ENCODE measurements around the gene DACT2.
"Not testable (repeated sequence)": the region's sequence is repeated elsewhere in the genome, so short reads cannot be mapped to it uniquely, and the experiment has no call there.

The DACT2 gene

GRCh38 chr6:168319279-168320111 is at the start of gene DACT2:
Gene DACT2, minus strand, starts transcription at chr6:168319777. Its CDS starts 144 bp downstream, at chr6:168319633.
- DNase-seq (ENCODE audit: low read depth in 2 of 2, low spot score in 1 of 2), result no peak

DNA sequence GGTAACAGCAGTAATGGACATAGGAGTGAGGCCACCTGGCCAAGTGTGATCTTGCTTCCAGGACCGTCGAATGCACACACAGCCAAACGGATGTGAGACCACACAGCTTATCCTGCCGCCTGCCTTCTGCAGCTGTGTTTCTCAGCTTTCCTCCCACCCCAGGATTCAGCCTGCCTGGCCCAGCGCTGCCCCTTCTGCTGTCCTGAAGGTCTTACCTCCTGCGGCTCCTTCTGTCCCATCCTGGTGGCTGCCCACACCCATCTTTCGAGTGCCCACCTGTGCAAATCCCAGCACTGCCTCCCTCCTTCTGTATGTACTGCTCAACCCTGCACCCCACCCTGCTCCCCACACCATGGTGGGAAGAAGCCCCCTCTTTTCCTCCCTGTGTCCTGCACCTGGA is 49.4 kb upstream of the DACT2 start:
- no peak for DNase-seq (ENCODE audit: low read depth in 2 of 2, low spot score in 1 of 2)

GRCh38 chr6:168368066-168368820 is 48.7 kb upstream of the DACT2 start:
- DNase-seq (ENCODE audit: low read depth in 2 of 2, low spot score in 1 of 2), result no peak

- no peak for DNase-seq (ENCODE audit: low read depth in 2 of 2, low spot score in 1 of 2)
Observed at GRCh38 chr6:168367285-168367751, 47.7 kb upstream of the DACT2 start.

DNA sequence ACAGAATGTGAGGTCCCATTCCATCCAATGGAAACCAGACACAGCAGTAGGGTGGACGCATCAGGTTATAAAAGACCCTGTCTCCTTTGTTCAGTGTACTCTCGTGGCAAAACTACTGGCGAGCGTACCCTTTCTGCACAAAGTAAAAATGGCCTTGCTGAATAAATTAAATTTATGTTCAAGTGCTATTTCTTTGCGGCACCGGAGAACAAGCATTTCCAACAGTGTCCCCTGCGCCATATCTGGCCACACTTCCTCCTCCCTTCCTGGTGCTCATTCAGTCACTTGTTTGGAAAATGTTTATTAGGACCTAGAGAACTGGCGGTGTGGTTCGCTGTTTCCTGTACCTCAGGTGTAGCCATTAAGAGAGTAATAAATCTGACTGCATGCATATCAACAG is 46.9 kb upstream of the DACT2 start:
- DNase-seq (ENCODE audit: low read depth in 2 of 2, low spot score in 1 of 2), result no peak

GRCh38 chr6:168365422-168366165 is 46.0 kb upstream of the DACT2 start:
- DNase-seq (ENCODE audit: low read depth in 2 of 2, low spot score in 1 of 2), result no peak

DNA sequence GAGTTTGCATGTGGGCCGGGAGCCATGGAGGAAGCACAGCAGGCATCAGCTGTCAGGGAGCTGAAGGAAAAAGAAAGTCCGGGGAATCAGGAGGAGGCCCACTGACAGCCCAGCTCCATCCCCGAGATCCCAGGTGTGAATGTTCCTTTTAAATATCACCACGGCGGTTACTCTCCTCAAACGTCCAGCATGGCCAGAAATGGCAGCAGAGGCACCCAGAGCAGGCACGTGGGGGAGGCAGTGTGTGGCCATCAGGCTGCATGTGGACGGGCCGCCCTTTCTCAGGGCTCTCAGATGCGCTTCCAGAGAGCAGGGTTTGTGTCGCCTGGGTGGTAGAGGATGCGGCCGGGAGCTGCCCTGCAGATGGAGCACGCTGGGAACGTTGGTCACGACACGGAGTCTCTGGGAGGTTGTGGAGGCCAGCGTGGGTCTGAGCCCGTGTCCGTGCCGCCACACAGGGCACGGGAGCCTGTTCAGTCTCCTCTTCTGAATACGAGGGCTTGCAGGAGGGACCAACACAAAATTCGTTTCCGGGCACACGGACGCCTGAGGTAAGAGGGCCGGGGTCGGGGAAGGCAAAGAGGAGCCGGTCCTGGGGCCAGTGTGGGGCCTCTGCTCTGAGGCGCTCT is 45.3 kb upstream of the DACT2 start:
- no peak for DNase-seq (ENCODE audit: low read depth in 2 of 2, low spot score in 1 of 2)

DNA sequence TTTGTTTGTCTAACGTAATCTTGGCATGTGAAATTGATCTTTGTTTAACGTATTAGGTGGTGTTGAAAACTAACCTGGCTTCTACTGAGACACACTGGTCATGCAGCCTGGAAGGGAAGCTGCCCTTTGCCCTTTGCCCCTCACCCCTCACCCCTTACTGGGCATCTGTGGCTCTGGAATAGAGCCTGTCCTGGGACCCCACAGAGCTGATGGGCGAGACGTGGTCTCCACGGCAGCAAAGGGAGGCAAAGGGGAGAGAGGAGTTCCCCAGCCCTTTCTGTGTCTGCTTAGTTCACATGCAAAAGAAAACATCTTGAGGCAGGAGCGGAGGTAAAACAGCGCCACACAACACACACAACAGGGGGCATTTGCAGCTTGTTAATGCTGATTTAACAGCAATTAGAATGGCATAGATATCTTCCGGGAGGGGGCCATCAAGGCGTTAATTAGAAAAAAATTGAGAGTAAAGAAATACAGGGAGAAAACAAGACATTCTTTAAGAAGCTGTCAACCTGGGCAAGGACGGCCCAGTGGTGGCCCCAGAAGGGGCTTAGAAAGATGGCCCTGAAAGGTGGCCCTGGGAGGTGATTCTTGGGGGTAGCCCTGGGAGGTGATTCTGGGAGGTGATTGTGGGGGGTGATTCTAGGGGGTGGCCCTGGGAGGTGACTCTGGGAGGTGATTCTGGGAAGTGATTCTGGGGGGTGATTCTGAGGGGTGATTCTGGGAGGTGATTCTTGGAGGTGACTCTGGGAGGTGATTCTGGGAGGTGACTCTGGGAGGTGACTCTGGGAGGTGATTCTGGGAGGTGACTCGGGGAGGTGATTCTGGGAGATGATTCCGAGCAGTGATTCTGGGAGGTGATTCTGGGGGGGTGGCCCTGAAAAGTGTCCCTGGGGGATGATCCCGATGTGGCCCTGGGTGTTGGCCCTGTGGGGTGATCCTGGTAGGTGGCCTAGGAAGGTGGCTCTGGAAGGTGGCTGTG is 44.5 kb upstream of the DACT2 start:
- DNase-seq (ENCODE audit: low read depth in 2 of 2, low spot score in 1 of 2), result no peak

DNA sequence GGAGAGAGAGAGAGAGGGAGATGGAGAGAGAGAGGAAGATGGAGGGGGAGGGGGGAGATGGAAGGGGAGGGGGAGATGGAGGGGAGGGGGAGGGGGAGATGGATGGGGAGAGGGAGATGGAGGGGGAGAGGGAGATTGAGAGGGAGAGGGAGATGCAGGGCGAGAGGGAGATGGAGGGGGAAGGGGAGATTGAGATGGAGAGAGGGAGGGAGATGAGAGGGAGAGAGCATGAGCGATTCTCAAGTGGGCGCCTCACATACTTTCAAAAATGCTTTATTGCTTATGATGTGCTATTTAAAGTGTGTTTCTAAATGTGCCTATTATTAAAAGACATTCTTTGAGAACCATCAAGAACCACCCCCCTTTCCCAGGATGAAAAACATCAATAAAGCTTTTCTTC is 43.7 kb upstream of the DACT2 start:
- DNase-seq (ENCODE audit: low read depth in 2 of 2, low spot score in 1 of 2), result no peak

- no peak for DNase-seq (ENCODE audit: low read depth in 2 of 2, low spot score in 1 of 2)
Observed at GRCh38 chr6:168362276-168362990, 42.9 kb upstream of the DACT2 start.

DNA sequence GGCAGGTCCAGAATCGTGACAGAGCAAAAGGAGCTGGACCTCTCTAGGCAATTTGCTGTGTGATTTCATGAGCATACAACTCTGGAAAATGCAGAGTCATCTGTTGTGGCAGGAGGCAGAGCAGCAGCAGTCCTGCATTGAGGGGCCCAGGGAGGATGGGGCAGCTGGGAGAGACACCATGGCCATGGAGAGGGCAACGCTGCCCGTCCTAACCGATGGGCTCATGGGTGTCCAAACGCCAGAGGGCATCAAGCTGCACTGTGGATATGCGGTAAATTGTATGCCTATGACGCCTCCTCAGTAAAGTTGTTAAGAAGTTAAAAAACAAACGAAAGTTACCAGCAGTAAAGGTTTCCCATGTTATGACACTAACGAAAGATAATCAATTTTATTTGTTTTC is 42.2 kb upstream of the DACT2 start:
- no peak for DNase-seq (ENCODE audit: low read depth in 2 of 2, low spot score in 1 of 2)

GRCh38 chr6:168359794-168360193 is 40.2 kb upstream of the DACT2 start:
- no peak for DNase-seq (ENCODE audit: low read depth in 2 of 2, low spot score in 1 of 2)

DNA sequence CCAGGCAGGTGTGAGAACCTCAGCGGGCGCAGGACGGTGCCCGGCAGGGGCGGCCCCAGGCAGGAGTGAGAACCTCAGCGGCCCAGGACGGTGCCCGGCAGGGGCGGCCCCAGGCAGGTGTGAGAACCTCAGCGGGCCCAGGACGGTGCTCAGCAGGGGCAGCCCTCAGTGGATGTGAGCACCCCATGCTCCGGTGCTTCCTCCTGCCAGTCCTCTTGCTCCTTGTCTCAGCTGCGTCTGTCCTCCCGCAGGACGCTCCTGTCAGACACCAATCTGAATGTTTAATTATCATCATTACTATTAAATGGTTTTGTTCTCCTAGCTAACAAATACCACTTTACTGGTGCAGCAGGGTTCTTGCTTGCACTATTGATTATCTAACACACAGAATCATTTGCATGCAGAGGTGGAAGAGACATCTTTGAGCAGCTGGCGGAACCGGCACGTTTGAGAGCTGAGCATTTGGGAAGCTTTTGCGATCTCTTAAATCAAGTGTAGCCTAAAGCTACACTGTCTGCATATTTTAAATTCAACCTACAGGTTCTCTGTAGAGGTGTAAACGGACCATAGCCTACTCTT is 39.4 kb upstream of the DACT2 start:
- DNase-seq (ENCODE audit: low read depth in 2 of 2, low spot score in 1 of 2), result no peak

DNA sequence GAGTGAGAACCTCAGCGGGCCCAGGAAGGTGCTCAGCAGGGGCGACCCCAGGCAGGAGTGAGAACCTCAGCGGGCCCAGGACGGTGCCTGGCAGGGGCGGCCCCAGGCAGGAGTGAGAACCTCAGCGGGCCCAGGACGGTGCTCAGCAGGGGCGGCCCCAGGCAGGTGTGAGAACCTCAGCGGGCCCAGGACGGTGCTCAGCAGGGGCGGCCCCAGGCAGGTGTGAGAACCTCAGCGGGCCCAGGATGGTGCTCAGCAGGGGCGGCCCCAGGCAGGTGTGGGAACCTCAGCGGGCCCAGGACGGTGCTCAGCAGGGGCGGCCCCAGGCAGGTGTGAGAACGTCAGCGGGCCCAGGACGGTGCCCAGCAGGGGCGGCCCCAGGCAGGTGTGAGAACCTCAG is 37.3 kb upstream of the DACT2 start:
- DNase-seq (ENCODE audit: low read depth in 2 of 2, low spot score in 1 of 2), result not testable (repeated sequence)

- no peak for DNase-seq (ENCODE audit: low read depth in 2 of 2, low spot score in 1 of 2)
Observed at GRCh38 chr6:168355716-168356522, 36.3 kb upstream of the DACT2 start.

GRCh38 chr6:168354338-168354737 is 34.8 kb upstream of the DACT2 start:
- no peak for DNase-seq (ENCODE audit: low read depth in 2 of 2, low spot score in 1 of 2)

GRCh38 chr6:168353041-168353440 is 33.5 kb upstream of the DACT2 start:
- DNase-seq (ENCODE audit: low read depth in 2 of 2, low spot score in 1 of 2), result no peak

GRCh38 chr6:168352096-168352495 is 32.5 kb upstream of the DACT2 start:
- no peak for DNase-seq (ENCODE audit: low read depth in 2 of 2, low spot score in 1 of 2)

All from stimulated activated CD8-positive, alpha-beta memory T cell treated with anti-CD3 and anti-CD28 coated beads, Interleukin-4, amount 100 ng/mL, for 1 hour (primary cell).